ENCODE data around the gene SLC25A30.
"Not testable (repeated sequence)": the region's sequence is repeated elsewhere in the genome, so short reads cannot be mapped to it uniquely, and the experiment has no call there.

SLC25A30 gene

DNA sequence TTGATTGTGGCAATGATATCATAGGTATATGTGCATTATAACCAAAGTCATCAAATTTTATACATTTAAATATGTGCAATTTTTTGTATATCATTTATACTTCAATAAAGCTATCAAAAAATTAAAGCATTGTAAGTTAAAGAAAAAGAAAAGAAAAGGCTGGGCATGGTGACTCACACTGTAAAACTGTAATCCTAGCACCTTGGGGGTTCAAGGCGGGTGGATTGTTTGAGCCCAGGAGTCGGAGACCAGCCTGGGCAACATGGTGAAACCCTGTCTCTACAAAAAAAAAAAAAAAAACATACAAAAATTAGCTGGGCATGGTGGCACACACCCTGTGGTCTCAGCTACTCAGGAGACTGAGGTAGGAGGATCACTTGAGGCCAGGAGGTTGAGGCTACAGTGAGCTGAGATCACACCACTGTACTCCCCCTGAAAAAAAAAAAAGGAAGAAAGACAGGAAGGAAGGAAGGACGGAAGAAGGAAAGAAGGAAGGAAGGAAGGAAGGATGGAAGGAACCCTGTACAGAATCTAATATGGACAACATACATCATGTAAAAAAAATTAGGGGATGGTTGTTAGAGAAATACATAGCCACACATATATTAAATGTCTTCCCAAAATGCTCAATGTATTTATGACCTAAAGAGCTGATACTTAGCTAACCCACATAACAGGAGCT lies 21.7 kb upstream of the SLC25A30 start:
- no peak overlapping the region for H3K4me3 ChIP-seq (ENCODE audit: low read length)
- no peaks in the 10 kb centered on the region for H3K36me3 ChIP-seq (ENCODE audit: insufficient read depth, low read length)
- H3K27me3 ChIP-seq (ENCODE audit: insufficient read depth, low read length): no peaks in the 10 kb centered on the region
- no peak overlapping the region for H2AFZ ChIP-seq (ENCODE audit: low read depth, low read length)
- H3K9me3 ChIP-seq (ENCODE audit: low read length): no peaks in the 10 kb centered on the region
- peaks cover 25% of the 10 kb centered on the region for H3K4me1 ChIP-seq (ENCODE audit: insufficient read depth, low read length)

DNA sequence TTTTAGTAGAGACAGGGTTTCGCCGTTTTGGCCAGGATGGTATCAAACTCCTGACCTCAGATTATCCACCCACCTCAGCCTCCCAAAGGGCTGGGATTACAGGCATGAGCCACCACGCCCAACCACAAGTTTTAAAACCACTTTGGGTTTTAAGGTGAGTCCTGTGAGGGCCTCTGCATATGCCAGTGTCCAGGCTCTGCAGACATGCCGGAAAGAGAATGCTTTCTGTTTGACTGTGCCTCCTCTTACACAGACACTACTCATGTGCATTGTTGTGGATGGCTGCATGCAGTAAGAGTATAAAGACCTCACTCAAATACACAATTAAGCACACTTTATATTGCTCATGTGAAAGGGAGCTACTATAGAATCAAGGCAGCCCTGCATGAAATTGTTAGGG lies 20.8 kb upstream of the SLC25A30 start:
- no peak overlapping the region for H3K4me3 ChIP-seq (ENCODE audit: low read length)
- no peaks in the 10 kb centered on the region for H3K27me3 ChIP-seq (ENCODE audit: insufficient read depth, low read length)
- H2AFZ ChIP-seq (ENCODE audit: low read depth, low read length): no peak overlapping the region
- peaks cover 25% of the 10 kb centered on the region for H3K4me1 ChIP-seq (ENCODE audit: insufficient read depth, low read length)
- H3K36me3 ChIP-seq (ENCODE audit: insufficient read depth, low read length): no peaks in the 10 kb centered on the region
- H3K9me3 ChIP-seq (ENCODE audit: low read length): no peaks in the 10 kb centered on the region

DNA sequence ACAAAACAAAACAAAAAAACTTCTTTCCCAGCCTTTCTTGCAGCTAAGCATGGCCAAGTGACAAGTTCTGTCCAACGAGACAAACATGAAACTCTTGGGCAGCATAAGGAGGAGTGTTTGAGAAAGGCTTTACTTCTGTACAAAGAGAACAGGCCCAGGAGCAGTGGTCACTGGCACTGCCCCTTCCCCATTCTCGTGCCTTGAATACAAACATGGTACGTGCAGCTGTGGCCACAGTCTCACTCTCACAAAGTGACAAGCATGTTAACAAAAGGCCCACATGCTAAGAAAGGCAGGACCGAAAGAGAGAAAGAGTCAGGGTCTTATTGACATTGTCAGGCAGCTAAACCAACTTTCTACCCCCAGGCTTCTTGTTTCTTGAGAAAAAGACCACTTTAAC lies 19.8 kb upstream of the SLC25A30 start:
- H3K27me3 ChIP-seq (ENCODE audit: insufficient read depth, low read length): no peaks in the 10 kb centered on the region
- no peaks in the 10 kb centered on the region for H3K36me3 ChIP-seq (ENCODE audit: insufficient read depth, low read length)
- no peak overlapping the region for H3K4me3 ChIP-seq (ENCODE audit: low read length)
- peaks cover 25% of the 10 kb centered on the region for H3K4me1 ChIP-seq (ENCODE audit: insufficient read depth, low read length)
- H3K9me3 ChIP-seq (ENCODE audit: low read length): no peaks in the 10 kb centered on the region
- no peak overlapping the region for H2AFZ ChIP-seq (ENCODE audit: low read depth, low read length)

DNA sequence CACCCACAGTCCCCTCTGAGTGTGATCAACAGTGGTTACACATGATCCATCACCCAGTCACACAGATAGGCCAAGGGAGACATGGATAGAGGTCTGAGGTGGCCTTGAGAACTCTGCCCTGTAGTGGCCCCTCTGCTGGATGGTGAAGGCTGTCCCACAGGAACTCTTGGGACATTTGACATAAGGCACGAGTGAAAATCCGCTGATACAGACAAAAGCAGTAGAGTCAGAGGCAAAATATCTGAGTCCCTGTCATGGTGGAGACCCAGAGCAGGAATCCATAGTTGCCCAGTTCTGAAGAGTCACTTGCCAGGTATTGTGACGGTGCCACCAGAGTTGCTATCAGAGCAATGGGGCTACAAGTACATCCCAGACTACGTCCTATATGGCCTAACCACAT lies 18.8 kb upstream of the SLC25A30 start:
- no peaks in the 10 kb centered on the region for H3K36me3 ChIP-seq (ENCODE audit: insufficient read depth, low read length)
- H3K9me3 ChIP-seq (ENCODE audit: low read length): no peaks in the 10 kb centered on the region
- H3K4me3 ChIP-seq (ENCODE audit: low read length): no peak overlapping the region
- peaks cover 25% of the 10 kb centered on the region for H3K4me1 ChIP-seq (ENCODE audit: insufficient read depth, low read length)
- H2AFZ ChIP-seq (ENCODE audit: low read depth, low read length): no peak overlapping the region
- no peaks in the 10 kb centered on the region for H3K27me3 ChIP-seq (ENCODE audit: insufficient read depth, low read length)

DNA sequence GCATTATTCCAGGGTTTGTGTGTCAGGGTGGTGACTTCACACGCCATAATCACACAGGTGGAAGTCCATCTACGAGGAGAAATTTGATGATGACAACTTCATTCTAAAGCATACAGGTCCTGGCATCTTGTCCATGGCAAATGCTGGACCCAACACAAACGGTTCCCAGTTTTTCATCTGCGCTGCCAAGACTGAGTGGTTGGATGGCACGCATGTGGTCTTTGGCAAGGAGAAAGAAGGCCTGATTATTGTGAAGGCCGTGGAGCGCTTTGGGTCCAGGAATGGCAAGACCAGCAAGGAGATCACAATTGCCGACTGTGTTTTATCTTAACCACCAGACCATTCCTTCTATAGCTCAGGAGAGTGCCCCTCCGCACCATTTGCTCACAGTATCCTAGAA lies 18.2 kb upstream of the SLC25A30 start:
- H3K4me3 ChIP-seq (ENCODE audit: low read length): no peak overlapping the region
- peaks cover 20% of the 10 kb centered on the region for H3K4me1 ChIP-seq (ENCODE audit: insufficient read depth, low read length)
- H3K9me3 ChIP-seq (ENCODE audit: low read length): no peaks in the 10 kb centered on the region
- H2AFZ ChIP-seq (ENCODE audit: low read depth, low read length): no peak overlapping the region
- no peaks in the 10 kb centered on the region for H3K36me3 ChIP-seq (ENCODE audit: insufficient read depth, low read length)
- no peaks in the 10 kb centered on the region for H3K27me3 ChIP-seq (ENCODE audit: insufficient read depth, low read length)

DNA sequence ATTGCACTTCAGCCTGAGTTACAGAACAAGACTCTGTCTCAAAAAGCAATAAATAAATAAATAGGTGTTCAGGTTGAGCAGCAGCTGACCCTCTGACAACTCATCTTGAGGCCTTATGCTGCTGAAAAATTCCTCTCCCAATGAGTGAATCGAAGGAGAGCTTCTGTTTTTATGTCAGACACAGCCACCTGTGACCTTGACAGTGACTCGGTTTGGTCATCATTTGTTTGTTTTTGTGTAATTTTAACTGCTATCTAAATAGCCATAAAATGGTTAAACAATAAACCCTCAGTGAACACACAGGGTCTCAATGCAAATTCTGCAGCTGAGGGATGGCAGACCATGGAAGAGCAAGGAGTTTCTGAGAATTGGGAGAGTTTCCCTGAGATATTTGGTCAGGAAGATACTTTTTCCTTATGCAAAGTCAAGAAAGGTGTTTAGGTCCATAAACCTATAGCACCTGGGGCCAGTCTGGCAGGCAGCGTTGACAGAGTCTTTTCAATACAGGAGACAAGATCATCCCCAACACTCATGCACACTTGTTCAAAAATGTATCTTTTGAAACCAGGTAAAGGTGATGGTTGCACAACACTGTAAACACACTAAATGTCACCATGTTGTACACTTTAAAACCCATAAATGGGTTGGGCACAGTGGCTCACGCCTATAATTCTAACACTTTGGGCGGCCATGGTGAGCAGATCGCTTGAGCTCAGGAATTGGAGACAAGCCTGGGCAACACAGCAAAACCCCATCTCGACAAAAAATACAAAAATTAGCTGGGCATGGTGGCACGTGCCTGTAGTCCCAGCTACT lies 16.6 kb upstream of the SLC25A30 start:
- H3K9me3 ChIP-seq (ENCODE audit: low read length): no peaks in the 10 kb centered on the region
- no peak overlapping the region for H2AFZ ChIP-seq (ENCODE audit: low read depth, low read length)
- peaks cover 20% of the 10 kb centered on the region for H3K4me1 ChIP-seq (ENCODE audit: insufficient read depth, low read length)
- H3K4me3 ChIP-seq (ENCODE audit: low read length): no peak overlapping the region
- no peaks in the 10 kb centered on the region for H3K27me3 ChIP-seq (ENCODE audit: insufficient read depth, low read length)
- H3K36me3 ChIP-seq (ENCODE audit: insufficient read depth, low read length): no peaks in the 10 kb centered on the region

DNA sequence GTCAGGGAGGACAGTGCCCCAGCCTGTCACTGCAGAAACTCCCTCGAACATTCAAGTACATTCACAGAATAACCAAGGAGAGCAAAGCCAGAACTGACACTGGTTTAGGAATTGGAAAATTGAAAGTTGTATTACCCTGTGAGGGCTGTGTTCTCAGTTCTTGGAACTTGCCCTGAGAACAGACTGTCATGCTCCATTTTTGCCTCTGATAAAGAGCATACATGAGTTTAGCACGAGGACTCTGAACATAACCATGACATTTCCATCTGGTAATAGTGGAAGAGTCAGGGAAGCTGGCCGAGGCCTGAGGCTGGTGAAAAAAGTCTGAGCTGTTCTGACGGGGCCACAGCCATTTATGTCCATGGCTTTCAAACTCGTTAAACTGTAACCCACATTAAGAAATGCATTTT lies 15.2 kb upstream of the SLC25A30 start:
- Histone ChIP-seq H2AFZ (ENCODE audit: low read depth, low read length) (no peak overlapping the region), H3K36me3 (ENCODE audit: insufficient read depth, low read length) (no peaks in the 10 kb centered on the region), H3K9me3 (ENCODE audit: low read length) (no peaks in the 10 kb centered on the region), H3K27me3 (ENCODE audit: insufficient read depth, low read length) (no peaks in the 10 kb centered on the region), H3K4me1 (ENCODE audit: insufficient read depth, low read length) (peaks cover 15% of the 10 kb centered on the region), H3K4me3 (ENCODE audit: low read length) (no peak overlapping the region)

DNA sequence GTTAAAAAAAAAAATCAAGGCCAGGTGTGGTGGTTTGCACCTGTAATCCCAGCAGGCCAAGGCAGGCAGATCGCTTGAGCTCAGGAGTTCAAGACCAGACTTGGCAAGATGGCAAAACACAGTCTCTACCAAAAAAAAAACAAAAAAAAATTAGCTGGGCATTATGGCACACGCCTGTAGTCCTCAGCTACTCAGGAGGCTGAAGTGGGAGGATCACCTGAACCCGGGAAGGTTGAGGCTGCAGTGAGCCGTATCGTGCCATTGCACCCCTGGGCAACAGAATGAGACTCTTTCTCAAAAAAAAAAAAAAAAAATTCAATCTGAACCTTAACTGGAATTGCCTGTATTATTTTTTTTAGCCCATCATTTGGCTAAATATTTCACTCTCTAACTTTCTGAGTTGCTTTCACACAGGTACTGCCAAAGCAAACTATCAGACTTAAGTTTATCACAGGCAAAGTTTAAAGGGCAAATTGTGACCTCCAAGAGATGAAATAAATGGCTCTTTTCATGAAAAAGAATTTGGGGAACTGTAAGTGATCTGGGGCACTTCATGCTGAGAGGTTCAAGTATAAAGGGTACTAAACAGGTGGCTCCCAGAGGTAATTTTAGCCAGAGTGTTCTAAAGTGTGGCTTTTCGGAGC lies 14.7 kb upstream of the SLC25A30 start:
- Histone ChIP-seq H3K9me3 (ENCODE audit: low read length) (no peaks in the 10 kb centered on the region), H3K4me1 (ENCODE audit: insufficient read depth, low read length) (peaks cover 9% of the 10 kb centered on the region), H3K27me3 (ENCODE audit: insufficient read depth, low read length) (no peaks in the 10 kb centered on the region)

DNA sequence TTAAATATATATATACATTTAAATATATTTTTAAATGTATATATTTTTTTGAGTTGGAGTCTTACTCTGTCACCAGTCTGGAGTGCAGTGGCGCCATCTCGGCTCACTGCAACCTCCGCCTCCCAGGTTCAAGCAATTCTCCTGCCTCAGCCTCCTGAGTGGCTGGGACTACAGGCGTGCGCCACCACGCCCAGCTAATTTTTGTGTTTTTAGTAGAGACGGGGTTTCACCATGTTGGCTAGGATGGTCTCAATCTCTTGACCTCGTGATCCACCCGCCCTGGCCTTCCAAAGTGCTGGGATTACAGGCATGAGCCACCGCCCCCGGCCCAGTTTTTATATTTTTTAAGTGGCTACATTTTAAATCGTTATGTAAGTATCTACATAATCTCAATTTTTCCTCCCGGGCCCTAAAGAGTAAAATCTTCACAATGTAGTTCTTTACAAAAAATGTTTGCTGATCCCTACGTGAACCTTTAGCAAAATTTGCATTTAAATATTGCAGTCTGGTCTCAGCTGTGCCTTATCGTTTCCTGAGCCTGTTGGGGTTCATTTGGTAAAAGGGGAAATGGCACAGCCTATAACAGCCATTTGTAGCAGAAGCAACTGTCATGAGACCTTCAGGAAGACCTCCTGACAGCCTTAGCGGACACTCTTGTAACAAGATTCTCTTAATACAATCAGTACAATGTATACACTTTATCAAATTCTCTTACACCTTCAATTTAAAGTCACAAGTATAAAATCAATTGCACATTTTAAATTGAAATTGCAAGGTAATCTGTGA lies 8.1 kb upstream of the SLC25A30 start:
- H3K36me3 ChIP-seq (ENCODE audit: insufficient read depth, low read length): not testable (repeated sequence)

More for the DNA sequence above, 14.7 kb upstream of the SLC25A30 start:
- Histone ChIP-seq H3K36me3 (ENCODE audit: insufficient read depth, low read length) (no peaks in the 10 kb centered on the region), H3K4me3 (ENCODE audit: low read length) (no peak overlapping the region), H2AFZ (ENCODE audit: low read depth, low read length) (no peak overlapping the region)

DNA sequence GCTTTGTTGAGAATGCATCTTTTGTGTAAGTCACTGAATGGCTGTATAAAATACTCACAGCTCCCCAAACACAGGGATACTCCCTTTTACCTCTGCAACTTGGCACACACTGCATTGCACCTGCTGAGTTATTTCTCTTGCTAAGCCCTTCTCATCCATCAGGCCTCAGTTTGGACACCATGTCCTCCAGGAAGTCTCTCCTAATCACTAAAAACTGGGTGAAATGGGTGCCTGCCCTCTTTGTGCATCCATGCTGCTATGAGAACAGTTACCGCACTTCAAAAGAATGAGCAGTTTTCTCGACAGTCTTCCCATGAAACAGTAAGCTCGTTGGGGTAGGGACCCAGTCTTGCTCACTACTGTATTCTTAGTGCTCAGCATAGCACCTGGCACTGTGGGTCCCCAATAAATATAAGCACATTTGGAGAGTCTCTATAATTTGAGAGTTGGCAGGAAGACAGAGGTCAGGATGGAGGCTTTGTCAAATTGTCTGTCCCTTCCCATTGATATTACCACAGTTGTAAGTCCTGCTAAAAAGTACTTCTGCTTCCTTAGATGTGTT lies 4.6 kb upstream of the SLC25A30 start:
- H3K4me3 ChIP-seq (ENCODE audit: low read length): no peak overlapping the region
- H3K27me3 ChIP-seq (ENCODE audit: insufficient read depth, low read length): no peaks in the 10 kb centered on the region
- H3K4me1 ChIP-seq (ENCODE audit: insufficient read depth, low read length): peaks cover 1% of the 10 kb centered on the region
- no peaks in the 10 kb centered on the region for H3K9me3 ChIP-seq (ENCODE audit: low read length)
- H3K36me3 ChIP-seq (ENCODE audit: insufficient read depth, low read length): no peaks in the 10 kb centered on the region
- H2AFZ ChIP-seq (ENCODE audit: low read depth, low read length): no peak overlapping the region

More for the DNA sequence above, 8.1 kb upstream of the SLC25A30 start:
- not testable (repeated sequence) for H3K4me3 ChIP-seq (ENCODE audit: low read length); H3K9me3 ChIP-seq (ENCODE audit: low read length); H3K27me3 ChIP-seq (ENCODE audit: insufficient read depth, low read length); H2AFZ ChIP-seq (ENCODE audit: low read depth, low read length); H3K4me1 ChIP-seq (ENCODE audit: insufficient read depth, low read length)

DNA sequence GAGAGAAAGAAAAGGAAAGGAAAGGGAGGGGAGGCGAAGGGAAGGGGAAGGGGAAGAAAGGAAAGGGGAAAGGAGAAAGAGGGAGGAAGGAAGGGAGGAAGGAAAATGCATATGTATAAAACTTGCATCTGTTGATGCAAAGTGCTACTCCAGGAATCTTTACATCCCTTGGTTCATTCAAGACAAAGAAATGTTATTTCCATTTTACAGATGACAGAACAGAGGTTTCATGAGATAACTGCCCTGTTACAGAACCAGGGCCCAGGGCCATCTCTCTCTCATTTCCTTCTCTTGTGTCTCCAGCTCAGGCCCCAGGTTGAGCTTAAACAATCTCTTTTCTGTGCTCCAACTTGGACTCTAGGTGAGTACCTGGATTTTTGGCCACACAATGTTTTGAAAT lies 1.8 kb upstream of the SLC25A30 start:
- H3K9me3 ChIP-seq (ENCODE audit: low read length): no peaks in the 10 kb centered on the region
- H3K4me1 ChIP-seq (ENCODE audit: insufficient read depth, low read length): peaks cover 6% of the 10 kb centered on the region
- H3K4me3 ChIP-seq (ENCODE audit: low read length): no peak overlapping the region
- no peaks in the 10 kb centered on the region for H3K36me3 ChIP-seq (ENCODE audit: insufficient read depth, low read length)
- no peaks in the 10 kb centered on the region for H3K27me3 ChIP-seq (ENCODE audit: insufficient read depth, low read length)
- no peak overlapping the region for H2AFZ ChIP-seq (ENCODE audit: low read depth, low read length)

DNA sequence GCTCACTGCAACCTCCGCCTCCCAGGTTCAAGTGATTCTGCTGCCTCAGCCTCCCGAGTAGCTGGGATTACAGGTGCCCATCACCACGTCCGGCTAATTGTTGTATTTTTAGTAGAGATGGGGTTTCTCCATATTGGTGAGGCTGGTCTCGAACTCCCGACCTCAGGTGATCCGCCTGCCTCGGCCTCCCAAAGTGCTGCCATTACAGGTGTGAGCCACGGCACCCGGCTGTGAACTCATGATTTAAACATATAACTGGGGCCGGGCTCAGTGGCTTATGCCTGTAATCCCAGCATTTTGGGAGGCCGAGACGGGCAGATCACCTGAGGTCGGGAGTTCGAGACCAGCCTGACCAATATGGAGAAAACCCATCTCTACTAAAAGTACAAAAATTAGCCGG lies 1.2 kb upstream of the SLC25A30 start:
- not testable (repeated sequence) for H3K4me1 ChIP-seq (ENCODE audit: insufficient read depth, low read length); H2AFZ ChIP-seq (ENCODE audit: low read depth, low read length); H3K4me3 ChIP-seq (ENCODE audit: low read length); H3K9me3 ChIP-seq (ENCODE audit: low read length); H3K36me3 ChIP-seq (ENCODE audit: insufficient read depth, low read length); H3K27me3 ChIP-seq (ENCODE audit: insufficient read depth, low read length)

All from neuron (in vitro differentiated cells).